ENCODE results near the gene KIF26A.

DNA sequence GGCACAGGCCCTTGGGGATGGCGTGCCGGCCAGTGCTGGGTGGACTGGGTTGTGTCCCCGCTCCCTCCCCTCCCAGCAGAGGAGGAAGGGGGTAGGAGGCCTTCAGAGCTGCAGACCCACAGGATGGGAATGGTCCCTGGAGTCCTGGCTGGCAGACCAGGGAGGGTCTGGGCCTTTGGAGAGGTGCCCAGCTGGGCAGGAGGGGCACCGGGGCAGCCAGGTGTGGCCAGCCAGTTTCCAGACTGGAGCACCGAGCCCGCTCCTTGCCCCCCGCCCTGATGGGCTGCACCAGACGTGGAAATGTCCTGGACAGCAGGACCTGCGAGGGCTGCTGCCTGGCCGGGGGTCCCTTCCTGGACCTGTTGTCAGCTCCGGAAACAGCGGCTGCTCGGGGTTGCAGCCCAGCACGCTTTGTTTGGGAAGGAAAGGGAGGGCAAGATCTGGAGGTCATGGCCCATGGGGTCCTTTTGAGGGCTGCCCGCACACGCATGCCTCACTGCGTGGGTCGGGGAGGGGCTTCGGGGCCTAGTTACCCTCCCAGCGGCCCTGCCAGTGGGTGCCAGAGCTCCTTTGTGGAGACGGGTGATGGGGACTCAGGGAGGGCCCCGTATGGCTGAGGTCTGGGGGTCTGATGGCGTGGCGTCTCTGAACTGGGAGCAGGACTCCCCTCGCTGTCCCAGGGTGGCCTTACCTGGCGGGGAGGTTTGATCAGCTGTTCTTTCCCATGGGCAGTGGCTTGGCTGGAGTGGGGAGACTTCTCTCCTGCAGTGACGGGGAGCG lies 9.1 kb downstream of the KIF26A start:
- TF ChIP-seq EP300 (IDR thresholded peaks at IDR 0.05), result no peak
- TF ChIP-seq, protein P1, sequence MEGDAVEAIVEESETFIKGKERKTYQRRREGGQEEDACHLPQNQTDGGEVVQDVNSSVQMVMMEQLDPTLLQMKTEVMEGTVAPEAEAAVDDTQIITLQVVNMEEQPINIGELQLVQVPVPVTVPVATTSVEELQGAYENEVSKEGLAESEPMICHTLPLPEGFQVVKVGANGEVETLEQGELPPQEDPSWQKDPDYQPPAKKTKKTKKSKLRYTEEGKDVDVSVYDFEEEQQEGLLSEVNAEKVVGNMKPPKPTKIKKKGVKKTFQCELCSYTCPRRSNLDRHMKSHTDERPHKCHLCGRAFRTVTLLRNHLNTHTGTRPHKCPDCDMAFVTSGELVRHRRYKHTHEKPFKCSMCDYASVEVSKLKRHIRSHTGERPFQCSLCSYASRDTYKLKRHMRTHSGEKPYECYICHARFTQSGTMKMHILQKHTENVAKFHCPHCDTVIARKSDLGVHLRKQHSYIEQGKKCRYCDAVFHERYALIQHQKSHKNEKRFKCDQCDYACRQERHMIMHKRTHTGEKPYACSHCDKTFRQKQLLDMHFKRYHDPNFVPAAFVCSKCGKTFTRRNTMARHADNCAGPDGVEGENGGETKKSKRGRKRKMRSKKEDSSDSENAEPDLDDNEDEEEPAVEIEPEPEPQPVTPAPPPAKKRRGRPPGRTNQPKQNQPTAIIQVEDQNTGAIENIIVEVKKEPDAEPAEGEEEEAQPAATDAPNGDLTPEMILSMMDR (IDR thresholded peaks at IDR 0.05), result no peak
